ENCODE measurements around the gene EVI2A.

The EVI2A gene

GRCh38 chr17:31357839-31358394 lies 36.5 kb upstream of the EVI2A start (continued):
- TF ChIP-seq ZNF704 (tag by site-specific recombination; IDR thresholded peaks at IDR 0.05) (no peak), ZNF639 (tag by site-specific recombination; IDR thresholded peaks at IDR 0.05) (no peak), ZNF747 (tag by site-specific recombination; IDR thresholded peaks at IDR 0.05) (no peak), GLIS1 (tag by site-specific recombination; IDR thresholded peaks at IDR 0.05) (no peak), OVOL3 (tag by site-specific recombination; IDR thresholded peaks at IDR 0.05) (no peak), ZNF248 (tag by site-specific recombination; IDR thresholded peaks at IDR 0.05) (no peak), MYNN (tag by site-specific recombination; IDR thresholded peaks at IDR 0.05; ENCODE audit: borderline replicate concordance) (no peak), ZNF140 (tag by site-specific recombination; IDR thresholded peaks at IDR 0.05) (no peak), ZFP37 (tag by site-specific recombination; IDR thresholded peaks at IDR 0.05) (no peak), ZNF280D (tag by site-specific recombination; IDR thresholded peaks at IDR 0.05) (no peak), TRIM28 (IDR thresholded peaks at IDR 0.05; ENCODE audit: borderline replicate concordance, low read length) (no peak)

- CTCF ChIA-PET, result no interaction called here
- Histone ChIP-seq H3K27ac (ENCODE audit: extremely low read depth, low read depth, low read length) (no peak overlapping the region), H3K4me1 (ENCODE audit: control insufficient read depth, insufficient read depth, low read length) (no peaks in the 10 kb centered on the region), H3K36me3 (ENCODE audit: control insufficient read depth in 2 of 2, insufficient read depth in 1 of 2, low read length in 2 of 2) (peaks cover 57 to 70% of the 10 kb centered on the region in 2 experiments), H3K9me3 (ENCODE audit: control insufficient read depth, insufficient read depth, low read depth, low read length) (no peaks in the 10 kb centered on the region), H3K4me3 (ENCODE audit: low read depth, low read length) (no peak overlapping the region)
- POLR2A ChIA-PET, result no interaction called here
- TF ChIP-seq ZNF202 (tag by site-specific recombination; IDR thresholded peaks at IDR 0.05; ENCODE audit: borderline replicate concordance) (no peak), ZNF184 (tag by site-specific recombination; IDR thresholded peaks at IDR 0.05) (no peak), ZNF830 (tag by site-specific recombination; IDR thresholded peaks at IDR 0.05; ENCODE audit: low read depth) (no peak), ZNF555 (tag by site-specific recombination; conservative IDR thresholded peaks at IDR 0.05) (no peak), ZNF610 (tag by site-specific recombination; IDR thresholded peaks at IDR 0.05; ENCODE audit: borderline replicate concordance) (no peak), YY2 (tag by site-specific recombination; IDR thresholded peaks at IDR 0.05) (no peak), GLI2 (tag by site-specific recombination; IDR thresholded peaks at IDR 0.05; ENCODE audit: borderline replicate concordance, low read depth) (no peak), ZNF560 (tag by site-specific recombination; IDR thresholded peaks at IDR 0.05; ENCODE audit: borderline replicate concordance) (no peak), ZNF571 (tag by site-specific recombination; IDR thresholded peaks at IDR 0.05) (no peak), ZNF148 (tag by site-specific recombination; IDR thresholded peaks at IDR 0.05; ENCODE audit: borderline replicate concordance) (no peak), ZNF280C (tag by site-specific recombination; IDR thresholded peaks at IDR 0.05) (no peak), ZNF354C (tag by site-specific recombination; IDR thresholded peaks at IDR 0.05; ENCODE audit: borderline replicate concordance, low read depth) (no peak), ZNF792 (tag by site-specific recombination; IDR thresholded peaks at IDR 0.05) (no peak), ZBTB48 (tag by site-specific recombination; IDR thresholded peaks at IDR 0.05) (no peak), ZNF692 (tag by site-specific recombination; IDR thresholded peaks at IDR 0.05) (no peak)
Observed at GRCh38 chr17:31357091-31357490, 35.7 kb upstream of the EVI2A start.

All from HEK293 (cell line).